GM23338 (cell line): ENCODE measurements around the gene FAM32A. TPM values are rescaled to one million over a fixed set of nuclear protein-coding genes. Genes with fewer than 3 reads are reported as not detected.
A peak's percentile ranks its signal among the peaks of the same experiment; 100 is the strongest.

Experiments
- ATAC-seq: fragments of 200-7000 bp; cut with Tn5 transposase; 3 replicates; pipeline ENCODE4 v1.9.1; 2020
- DNase-seq: peaks from one replicate; pipeline ENCODE4 v3.0.0-alpha.2; 2015; ENCODE audit warnings: low spot score
- H2AFZ ChIP-seq: fragments of 200-600 bp; sonication (generic); 2 replicates; pipeline ENCODE4 v1.8.0; 2016; ENCODE audit warnings: antibody characterized with exemption, mild to moderate bottlenecking, moderate library complexity
- H3F3A ChIP-seq: fragments of 200-600 bp; sonication (generic); replicated peaks from 2 replicates; pipeline ENCODE4 v1.8.0; 2017; ENCODE audit warnings: antibody characterized with exemption, mixed run types, low read depth
- H3K27ac ChIP-seq: fragments of 200-600 bp; sonication (generic); 2 replicates; pipeline ENCODE4 v1.6.1; 2016; ENCODE audit warnings: low read depth
- H3K27me3 ChIP-seq: fragments of 200-600 bp; sonication (generic); 2 replicates; pipeline ENCODE4 v1.8.0; 2016; ENCODE audit warnings: mild to moderate bottlenecking, mixed run types, moderate library complexity; ENCODE audit not compliant: insufficient read depth
- H3K36me3 ChIP-seq: fragments of 200-600 bp; sonication (generic); 2 replicates; pipeline ENCODE4 v1.8.0; 2016; ENCODE audit warnings: mild to moderate bottlenecking; ENCODE audit not compliant: insufficient read depth
- H3K4me1 ChIP-seq: fragments of 200-600 bp; sonication (generic); 2 replicates; pipeline ENCODE4 v1.8.0; 2016; ENCODE audit warnings: mild to moderate bottlenecking, moderate library complexity; ENCODE audit not compliant: insufficient read depth
- H3K4me2 ChIP-seq: fragments of 200-600 bp; sonication (generic); 2 replicates; pipeline ENCODE4 v1.7.1; 2017; ENCODE audit warnings: mixed run types
- H3K4me3 ChIP-seq: fragments of 200-600 bp; sonication (generic); 2 replicates; pipeline ENCODE4 v1.6.1; 2016; ENCODE audit warnings: mixed run types
- H3K79me2 ChIP-seq: fragments of 200-600 bp; sonication (generic); replicated peaks from 2 replicates; pipeline ENCODE4 v1.8.0; 2017; ENCODE audit warnings: mild to moderate bottlenecking; ENCODE audit not compliant: insufficient read depth
- H3K9me2 ChIP-seq: fragments of 200-600 bp; sonication (generic); 2 replicates; pipeline ENCODE4 v1.8.0; 2017; ENCODE audit not compliant: insufficient read depth
- H4K20me1 ChIP-seq: fragments of 200-600 bp; sonication (generic); replicated peaks from 2 replicates; pipeline ENCODE4 v1.8.0; 2017; ENCODE audit warnings: mild to moderate bottlenecking; ENCODE audit not compliant: insufficient read depth
- H3K27ac Mint-ChIP-seq: 2 replicates; pipeline ENCODE4 v1.8.0; 2020; ENCODE audit warnings: inconsistent platforms, mild to moderate bottlenecking, moderate library complexity, mixed read lengths
- H3K27me3 Mint-ChIP-seq: 3 replicates; pipeline ENCODE4 v1.8.0; 2022; ENCODE audit warnings: low read depth, mild to moderate bottlenecking, moderate library complexity, mixed read lengths, inconsistent platforms; ENCODE audit not compliant: insufficient read depth, poor library complexity
- H3K36me3 Mint-ChIP-seq: 3 replicates; pipeline ENCODE4 v1.8.0; 2021; ENCODE audit warnings: low read depth, mild to moderate bottlenecking, inconsistent platforms, moderate library complexity, mixed read lengths
- H3K4me1 Mint-ChIP-seq: 3 replicates; pipeline ENCODE4 v1.8.0; 2020; ENCODE audit warnings: mild to moderate bottlenecking, inconsistent platforms, mixed read lengths
- H3K4me3 Mint-ChIP-seq: 3 replicates; pipeline ENCODE4 v1.8.0; 2021; ENCODE audit warnings: moderate library complexity, mild to moderate bottlenecking, inconsistent platforms, mixed read lengths
- H3K9me3 Mint-ChIP-seq: 3 replicates; pipeline ENCODE4 v1.8.0; 2020; ENCODE audit warnings: moderate library complexity, mild to moderate bottlenecking, inconsistent platforms, mixed read lengths
- CREB1 ChIP-seq: fragments of 250-450 bp; sonication (Bioruptor Pico); IDR thresholded peaks from 2 replicates; pipeline ENCODE4 v1.5.0; 2020; ENCODE audit warnings: low read depth, mild to moderate bottlenecking, moderate library complexity
- EZH2 ChIP-seq: fragments of 200-600 bp; sonication (generic); IDR thresholded peaks from one replicate; pipeline ENCODE4 v1.8.0; 2017; ENCODE audit warnings: antibody characterized with exemption, mild to moderate bottlenecking, low read depth; ENCODE audit not compliant: unreplicated experiment
- EZH2phosphoT487 ChIP-seq: fragments of 200-600 bp; sonication (generic); IDR thresholded peaks from one replicate; pipeline ENCODE4 v1.8.1; 2018; ENCODE audit warnings: antibody characterized with exemption; ENCODE audit not compliant: unreplicated experiment
- JUNB ChIP-seq: IDR thresholded peaks from one replicate; pipeline ENCODE4 v1.6.1; 2016; ENCODE audit warnings: antibody characterized with exemption; ENCODE audit not compliant: unreplicated experiment
- NANOG ChIP-seq: IDR thresholded peaks from 2 replicates; pipeline ENCODE4 v1.6.1; 2016; ENCODE audit warnings: antibody characterized with exemption, borderline replicate concordance
- POLR2AphosphoS5 ChIP-seq: IDR thresholded peaks from 2 replicates; pipeline ENCODE4 v1.6.1; 2016; ENCODE audit warnings: antibody characterized with exemption, low read depth
- ZNF114 ChIP-seq: fragments of 250-450 bp; sonication (Bioruptor Pico); IDR thresholded peaks from 2 replicates; pipeline ENCODE4 v1.5.0; 2020; ENCODE audit warnings: mild to moderate bottlenecking, moderate library complexity
- ZNF331 ChIP-seq: fragments of 250-450 bp; sonication (Bioruptor Pico); IDR thresholded peaks from 2 replicates; pipeline ENCODE4 v1.5.0; 2020; ENCODE audit warnings: low read depth, mild to moderate bottlenecking, moderate library complexity
- polyA plus RNA-seq: library from polyadenylated mRNA; unstranded; fragments of >200 nt; fragmentation: Nextera tagmentation; extraction: Ambion mirVana; gene quantifications from 2 replicates; pipeline ENCODE4 v1.2.1, GENCODE V29; 2016
- total RNA-seq: library from RNA; depleted of rRNA; stranded (reverse); fragments of >200 nt; shearing (Covaris generic); gene quantifications from 2 replicates; pipeline ENCODE4 v1.2.3, GENCODE V29; 2014
- TF ChIP-seq, protein P1 (sequence below), 2 experiments: fragments of 200-600 bp in 1 of 2; sonication (generic) in 1 of 2; conservative IDR thresholded peaks; 2 replicates each; pipeline versions ENCODE4 v1.5.1 to v1.6.1; 2016 to 2017; ENCODE audit warnings: antibody characterized with exemption in 2 of 2, low read depth in 2 of 2, mild to moderate bottlenecking in 2 of 2, moderate library complexity in 1 of 2
- TF ChIP-seq, protein P2 (sequence below): fragments of 250-450 bp; sonication (Bioruptor Pico); IDR thresholded peaks from 2 replicates; pipeline ENCODE4 v1.5.0; 2020; ENCODE audit warnings: mild to moderate bottlenecking, moderate library complexity
- TF ChIP-seq, protein P3 (sequence below): IDR thresholded peaks from 2 replicates; pipeline ENCODE4 v1.6.1; 2016; ENCODE audit warnings: antibody characterized with exemption

Gene FAM32A
- total and polyA plus RNA-seq, 2 experiments from 2014 or later: 58.2 to 67.3 TPM

DNA sequence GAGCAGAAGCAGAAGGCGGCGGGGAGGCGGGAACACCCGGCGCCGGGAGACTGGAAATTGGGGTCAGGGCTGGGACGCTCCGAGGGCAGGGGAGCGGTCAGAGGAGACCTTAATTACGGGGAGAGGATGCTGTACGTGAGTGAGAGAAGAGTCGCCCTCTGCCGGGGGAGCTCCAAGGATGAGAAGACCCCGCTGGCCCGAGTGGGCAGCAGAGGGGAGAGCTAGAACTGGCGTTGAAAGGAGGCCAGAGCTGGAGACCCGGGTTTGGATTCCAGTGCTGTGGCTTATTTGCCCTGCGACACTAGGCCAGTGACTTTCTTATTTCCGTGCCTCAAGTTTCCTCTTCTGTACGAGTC, 536 bp downstream of the FAM32A start:
- no peaks in the 10 kb centered on the region; the same call in 1 of the 2 replicates for H3K36me3 ChIP-seq
- peak overlapping the region; percentile 15; the same call in 1 of the 2 replicates for H2AFZ ChIP-seq
- Mint-ChIP-seq H3K9me3 (no peaks in the 10 kb centered on the region), H3K4me1 (peaks cover 3% of the 10 kb centered on the region; the same call in 2 of the 3 replicates), H3K27me3 (peaks cover 12% of the 10 kb centered on the region), H3K27ac (peak overlapping the region; percentile 98), H3K4me3 (peak overlapping the region; percentile 95), H3K36me3 (peaks cover 32% of the 10 kb centered on the region)
- H3K79me2 ChIP-seq: peaks cover 15% of the 10 kb centered on the region
- peak; percentile 78 for DNase-seq
- peak overlapping the region; percentile 64 for H3K4me3 ChIP-seq
- H3K27me3 ChIP-seq: no peaks in the 10 kb centered on the region
- peak overlapping the region; percentile 91 for H3K4me2 ChIP-seq
- TF ChIP-seq ZNF114 (no peak), CREB1 (CRISPR knock-in tag) (no peak)
- TF ChIP-seq, protein P1, sequence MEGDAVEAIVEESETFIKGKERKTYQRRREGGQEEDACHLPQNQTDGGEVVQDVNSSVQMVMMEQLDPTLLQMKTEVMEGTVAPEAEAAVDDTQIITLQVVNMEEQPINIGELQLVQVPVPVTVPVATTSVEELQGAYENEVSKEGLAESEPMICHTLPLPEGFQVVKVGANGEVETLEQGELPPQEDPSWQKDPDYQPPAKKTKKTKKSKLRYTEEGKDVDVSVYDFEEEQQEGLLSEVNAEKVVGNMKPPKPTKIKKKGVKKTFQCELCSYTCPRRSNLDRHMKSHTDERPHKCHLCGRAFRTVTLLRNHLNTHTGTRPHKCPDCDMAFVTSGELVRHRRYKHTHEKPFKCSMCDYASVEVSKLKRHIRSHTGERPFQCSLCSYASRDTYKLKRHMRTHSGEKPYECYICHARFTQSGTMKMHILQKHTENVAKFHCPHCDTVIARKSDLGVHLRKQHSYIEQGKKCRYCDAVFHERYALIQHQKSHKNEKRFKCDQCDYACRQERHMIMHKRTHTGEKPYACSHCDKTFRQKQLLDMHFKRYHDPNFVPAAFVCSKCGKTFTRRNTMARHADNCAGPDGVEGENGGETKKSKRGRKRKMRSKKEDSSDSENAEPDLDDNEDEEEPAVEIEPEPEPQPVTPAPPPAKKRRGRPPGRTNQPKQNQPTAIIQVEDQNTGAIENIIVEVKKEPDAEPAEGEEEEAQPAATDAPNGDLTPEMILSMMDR (conservative IDR thresholded peaks at IDR 0.05; ENCODE audit: low read depth in 2 of 2): peak; percentile 46 to 57
- H4K20me1 ChIP-seq: peaks cover 4% of the 10 kb centered on the region; the same call in 1 of the 2 replicates
- no peak overlapping the region for H3K27ac ChIP-seq
- peak; percentile 81 for ATAC-seq
- H3K9me2 ChIP-seq: no peaks in the 10 kb centered on the region
- no peaks in the 10 kb centered on the region for H3K4me1 ChIP-seq
- H3F3A ChIP-seq: no peaks in the 10 kb centered on the region

DNA sequence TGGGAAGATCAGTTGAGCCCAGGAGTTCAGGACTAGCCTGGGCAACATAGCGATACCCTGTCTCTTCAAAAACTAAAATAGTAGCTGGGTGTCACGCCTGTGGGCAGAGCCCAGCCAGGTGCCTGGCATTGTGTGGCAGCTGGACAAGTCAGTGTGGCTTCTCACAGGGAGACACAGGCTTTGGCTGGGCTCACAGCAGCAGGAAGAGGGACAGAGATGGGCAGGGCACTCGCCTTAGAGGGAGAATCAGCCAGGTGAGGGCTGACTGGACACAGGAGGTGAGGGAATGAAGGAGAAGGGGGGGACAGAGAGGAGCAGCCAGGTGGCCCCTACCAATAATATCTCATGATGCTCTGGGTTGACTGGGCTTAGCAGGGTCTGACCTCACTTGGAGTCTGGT, 3.3 kb downstream of the FAM32A start:
- Histone ChIP-seq H2AFZ (no peak overlapping the region), H3K79me2 (peaks cover 15% of the 10 kb centered on the region), H3F3A (no peaks in the 10 kb centered on the region), H3K36me3 (no peaks in the 10 kb centered on the region; the same call in 1 of the 2 replicates), H3K4me3 (no peak overlapping the region), H3K27me3 (no peaks in the 10 kb centered on the region), H3K27ac (no peak overlapping the region), H4K20me1 (peaks cover 4% of the 10 kb centered on the region; the same call in 1 of the 2 replicates), H3K4me1 (no peaks in the 10 kb centered on the region), H3K4me2 (no peak overlapping the region), H3K9me2 (no peaks in the 10 kb centered on the region)
- Mint-ChIP-seq H3K27ac (no peak overlapping the region), H3K27me3 (peaks cover 12% of the 10 kb centered on the region), H3K36me3 (peaks cover 47% of the 10 kb centered on the region), H3K4me3 (no peak overlapping the region), H3K4me1 (peaks cover 5% of the 10 kb centered on the region), H3K9me3 (no peaks in the 10 kb centered on the region)
- DNase-seq (no peak), ATAC-seq (no peak)
- TF ChIP-seq ZNF331 (CRISPR knock-in tag) (no peak), NANOG (no peak), CREB1 (CRISPR knock-in tag) (no peak), POLR2AphosphoS5 (no peak), EZH2phosphoT487 (no peak), EZH2 (no peak), JUNB (no peak)
- TF ChIP-seq, protein P1 (conservative IDR thresholded peaks at IDR 0.05; ENCODE audit: low read depth in 2 of 2): no peak
- TF ChIP-seq, protein P2, sequence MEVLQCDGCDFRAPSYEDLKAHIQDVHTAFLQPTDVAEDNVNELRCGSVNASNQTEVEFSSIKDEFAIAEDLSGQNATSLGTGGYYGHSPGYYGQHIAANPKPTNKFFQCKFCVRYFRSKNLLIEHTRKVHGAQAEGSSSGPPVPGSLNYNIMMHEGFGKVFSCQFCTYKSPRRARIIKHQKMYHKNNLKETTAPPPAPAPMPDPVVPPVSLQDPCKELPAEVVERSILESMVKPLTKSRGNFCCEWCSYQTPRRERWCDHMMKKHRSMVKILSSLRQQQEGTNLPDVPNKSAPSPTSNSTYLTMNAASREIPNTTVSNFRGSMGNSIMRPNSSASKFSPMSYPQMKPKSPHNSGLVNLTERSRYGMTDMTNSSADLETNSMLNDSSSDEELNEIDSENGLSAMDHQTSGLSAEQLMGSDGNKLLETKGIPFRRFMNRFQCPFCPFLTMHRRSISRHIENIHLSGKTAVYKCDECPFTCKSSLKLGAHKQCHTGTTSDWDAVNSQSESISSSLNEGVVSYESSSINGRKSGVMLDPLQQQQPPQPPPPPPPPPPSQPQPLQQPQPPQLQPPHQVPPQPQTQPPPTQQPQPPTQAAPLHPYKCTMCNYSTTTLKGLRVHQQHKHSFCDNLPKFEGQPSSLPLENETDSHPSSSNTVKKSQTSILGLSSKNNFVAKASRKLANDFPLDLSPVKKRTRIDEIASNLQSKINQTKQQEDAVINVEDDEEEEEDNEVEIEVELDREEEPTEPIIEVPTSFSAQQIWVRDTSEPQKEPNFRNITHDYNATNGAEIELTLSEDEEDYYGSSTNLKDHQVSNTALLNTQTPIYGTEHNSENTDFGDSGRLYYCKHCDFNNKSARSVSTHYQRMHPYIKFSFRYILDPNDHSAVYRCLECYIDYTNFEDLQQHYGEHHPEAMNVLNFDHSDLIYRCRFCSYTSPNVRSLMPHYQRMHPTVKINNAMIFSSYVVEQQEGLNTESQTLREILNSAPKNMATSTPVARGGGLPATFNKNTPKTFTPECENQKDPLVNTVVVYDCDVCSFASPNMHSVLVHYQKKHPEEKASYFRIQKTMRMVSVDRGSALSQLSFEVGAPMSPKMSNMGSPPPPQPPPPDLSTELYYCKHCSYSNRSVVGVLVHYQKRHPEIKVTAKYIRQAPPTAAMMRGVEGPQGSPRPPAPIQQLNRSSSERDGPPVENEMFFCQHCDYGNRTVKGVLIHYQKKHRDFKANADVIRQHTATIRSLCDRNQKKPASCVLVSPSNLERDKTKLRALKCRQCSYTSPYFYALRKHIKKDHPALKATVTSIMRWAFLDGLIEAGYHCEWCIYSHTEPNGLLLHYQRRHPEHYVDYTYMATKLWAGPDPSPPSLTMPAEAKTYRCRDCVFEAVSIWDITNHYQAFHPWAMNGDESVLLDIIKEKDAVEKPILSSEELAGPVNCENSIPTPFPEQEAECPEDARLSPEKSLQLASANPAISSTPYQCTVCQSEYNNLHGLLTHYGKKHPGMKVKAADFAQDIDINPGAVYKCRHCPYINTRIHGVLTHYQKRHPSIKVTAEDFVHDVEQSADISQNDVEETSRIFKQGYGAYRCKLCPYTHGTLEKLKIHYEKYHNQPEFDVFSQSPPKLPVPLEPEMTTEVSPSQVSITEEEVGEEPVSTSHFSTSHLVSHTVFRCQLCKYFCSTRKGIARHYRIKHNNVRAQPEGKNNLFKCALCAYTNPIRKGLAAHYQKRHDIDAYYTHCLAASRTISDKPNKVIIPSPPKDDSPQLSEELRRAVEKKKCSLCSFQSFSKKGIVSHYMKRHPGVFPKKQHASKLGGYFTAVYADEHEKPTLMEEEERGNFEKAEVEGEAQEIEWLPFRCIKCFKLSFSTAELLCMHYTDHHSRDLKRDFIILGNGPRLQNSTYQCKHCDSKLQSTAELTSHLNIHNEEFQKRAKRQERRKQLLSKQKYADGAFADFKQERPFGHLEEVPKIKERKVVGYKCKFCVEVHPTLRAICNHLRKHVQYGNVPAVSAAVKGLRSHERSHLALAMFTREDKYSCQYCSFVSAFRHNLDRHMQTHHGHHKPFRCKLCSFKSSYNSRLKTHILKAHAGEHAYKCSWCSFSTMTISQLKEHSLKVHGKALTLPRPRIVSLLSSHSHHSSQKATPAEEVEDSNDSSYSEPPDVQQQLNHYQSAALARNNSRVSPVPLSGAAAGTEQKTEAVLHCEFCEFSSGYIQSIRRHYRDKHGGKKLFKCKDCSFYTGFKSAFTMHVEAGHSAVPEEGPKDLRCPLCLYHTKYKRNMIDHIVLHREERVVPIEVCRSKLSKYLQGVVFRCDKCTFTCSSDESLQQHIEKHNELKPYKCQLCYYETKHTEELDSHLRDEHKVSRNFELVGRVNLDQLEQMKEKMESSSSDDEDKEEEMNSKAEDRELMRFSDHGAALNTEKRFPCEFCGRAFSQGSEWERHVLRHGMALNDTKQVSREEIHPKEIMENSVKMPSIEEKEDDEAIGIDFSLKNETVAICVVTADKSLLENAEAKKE: no peak
- TF ChIP-seq, protein P3, sequence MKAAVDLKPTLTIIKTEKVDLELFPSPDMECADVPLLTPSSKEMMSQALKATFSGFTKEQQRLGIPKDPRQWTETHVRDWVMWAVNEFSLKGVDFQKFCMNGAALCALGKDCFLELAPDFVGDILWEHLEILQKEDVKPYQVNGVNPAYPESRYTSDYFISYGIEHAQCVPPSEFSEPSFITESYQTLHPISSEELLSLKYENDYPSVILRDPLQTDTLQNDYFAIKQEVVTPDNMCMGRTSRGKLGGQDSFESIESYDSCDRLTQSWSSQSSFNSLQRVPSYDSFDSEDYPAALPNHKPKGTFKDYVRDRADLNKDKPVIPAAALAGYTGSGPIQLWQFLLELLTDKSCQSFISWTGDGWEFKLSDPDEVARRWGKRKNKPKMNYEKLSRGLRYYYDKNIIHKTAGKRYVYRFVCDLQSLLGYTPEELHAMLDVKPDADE: no peak
